Activated CD4-positive, alpha-beta T cell treated with anti-CD3 and anti-CD28 coated beads, Interleukin-2, amount 10 ng/mL, durations not matched to agents 24 days and 14 days (primary cell): ENCODE measurements around the gene AGK. TPM values are rescaled to one million over a fixed set of nuclear protein-coding genes. Genes with fewer than 3 reads are reported as not detected.
"Not testable (repeated sequence)": the region's sequence is repeated elsewhere in the genome, so short reads cannot be mapped to it uniquely, and the experiment has no call there.

Source experiments
- DNase-seq: peaks from one replicate; pipeline ENCODE4 v3.0.0; 2022
- H3K27ac Mint-ChIP-seq: one replicate; pipeline ENCODE4 v1.8.0; 2022; ENCODE audit warnings: mild to moderate bottlenecking, mixed read lengths
- H3K27me3 Mint-ChIP-seq: one replicate; pipeline ENCODE4 v1.8.0; 2022; ENCODE audit warnings: mixed read lengths
- H3K36me3 Mint-ChIP-seq: one replicate; pipeline ENCODE4 v1.8.0; 2022; ENCODE audit warnings: low read depth, mild to moderate bottlenecking, mixed read lengths
- H3K4me1 Mint-ChIP-seq: one replicate; pipeline ENCODE4 v1.8.0; 2021; ENCODE audit warnings: mixed read lengths
- H3K4me3 Mint-ChIP-seq: one replicate; pipeline ENCODE4 v1.8.0; 2022; ENCODE audit warnings: mild to moderate bottlenecking, moderate library complexity, mixed read lengths
- H3K9me3 Mint-ChIP-seq: one replicate; pipeline ENCODE4 v1.8.0; 2021; ENCODE audit warnings: mixed read lengths
- intact Hi-C: fragments of 100-400 bp; cut with micrococcal nuclease; formaldehyde crosslinking; loops from one replicate; pipeline ENCODE4 v1.15.1; 2023
- total RNA-seq: library from RNA; stranded (reverse); gene quantifications from 2 replicates; pipeline ENCODE4 v1.2.3, GENCODE V29; 2022

AGK gene
- total RNA-seq, 1 donor from 2014 or later, result 151 TPM

- no peak overlapping the region for H3K4me3 Mint-ChIP-seq
- H3K27me3 Mint-ChIP-seq, result peaks cover 30% of the 10 kb centered on the region
- H3K36me3 Mint-ChIP-seq, result no peaks in the 10 kb centered on the region
- H3K4me1 Mint-ChIP-seq, result peaks cover 3% of the 10 kb centered on the region
- no peak for DNase-seq
- H3K27ac Mint-ChIP-seq, result no peak overlapping the region
- intact Hi-C loops, result loop anchor here (5.0 to 10.0 kb wide), 2 partner anchors 117 to 290 kb away; no protein-coding TSS in a partner anchor
- H3K9me3 Mint-ChIP-seq, result no peaks in the 10 kb centered on the region
Observed at GRCh38 chr7:141534757-141535737, 16.2 kb upstream of the AGK start.

- H3K27me3 Mint-ChIP-seq, result peaks cover 36% of the 10 kb centered on the region
- peaks cover 3% of the 10 kb centered on the region for H3K4me1 Mint-ChIP-seq
- no peak for DNase-seq
- no peaks in the 10 kb centered on the region for H3K36me3 Mint-ChIP-seq
- no peak overlapping the region for H3K4me3 Mint-ChIP-seq
- H3K27ac Mint-ChIP-seq, result no peak overlapping the region
- H3K9me3 Mint-ChIP-seq, result no peaks in the 10 kb centered on the region
- intact Hi-C loops, result loop anchor here (10.0 kb wide), 1 partner anchor 293 kb away; no protein-coding TSS in a partner anchor
Observed at GRCh38 chr7:141537906-141538305, 13.3 kb upstream of the AGK start.

GRCh38 chr7:141541375-141541774 is 9.8 kb upstream of the AGK start:
- Mint-ChIP-seq H3K36me3 (no peaks in the 10 kb centered on the region), H3K4me1 (peaks cover under 1% of the 10 kb centered on the region), H3K27ac (no peak overlapping the region), H3K4me3 (no peak overlapping the region), H3K27me3 (peaks cover 24% of the 10 kb centered on the region), H3K9me3 (no peaks in the 10 kb centered on the region)
- intact Hi-C loops, result no loop called here
- no peak for DNase-seq

GRCh38 chr7:141544831-141545230 is 6.4 kb upstream of the AGK start:
- Mint-ChIP-seq H3K9me3 (no peaks in the 10 kb centered on the region), H3K4me3 (no peak overlapping the region), H3K27ac (no peak overlapping the region), H3K4me1 (peaks cover 2% of the 10 kb centered on the region), H3K27me3 (peaks cover 10% of the 10 kb centered on the region), H3K36me3 (no peaks in the 10 kb centered on the region)
- DNase-seq, result no peak
- intact Hi-C loops, result no loop called here

GRCh38 chr7:141549582-141549981 is 1.6 kb upstream of the AGK start:
- Mint-ChIP-seq H3K4me1 (peaks cover 33% of the 10 kb centered on the region), H3K4me3 (no peak overlapping the region), H3K27me3 (no peaks in the 10 kb centered on the region), H3K27ac (no peak overlapping the region), H3K9me3 (peaks cover 5% of the 10 kb centered on the region), H3K36me3 (peaks cover 32% of the 10 kb centered on the region)
- intact Hi-C loops, result no loop called here
- DNase-seq, result no peak

GRCh38 chr7:141550386-141551093 is 670 bp upstream of the AGK start:
- H3K4me3 Mint-ChIP-seq, result peak overlapping the region; percentile 89
- peaks cover 39% of the 10 kb centered on the region for H3K4me1 Mint-ChIP-seq
- DNase-seq, result no peak
- H3K27ac Mint-ChIP-seq, result peak overlapping the region; percentile 93
- H3K27me3 Mint-ChIP-seq, result no peaks in the 10 kb centered on the region
- peaks cover 5% of the 10 kb centered on the region for H3K9me3 Mint-ChIP-seq
- peaks cover 42% of the 10 kb centered on the region for H3K36me3 Mint-ChIP-seq
- intact Hi-C loops, result loop anchor here (1.0 to 10.0 kb wide), 2 partner anchors 188 to 1254 kb away; partner anchors contain the start of gene SSBP1

GRCh38 chr7:141551782-141552181 is 572 bp downstream of the AGK start:
- H3K27ac Mint-ChIP-seq, result peak overlapping the region; percentile 93
- intact Hi-C loops, result loop anchor here (1.0 to 10.0 kb wide), 3 partner anchors 35 to 1253 kb away; partner anchors contain the start of gene SSBP1
- H3K4me3 Mint-ChIP-seq, result peak overlapping the region; percentile 89
- no peak for DNase-seq
- H3K27me3 Mint-ChIP-seq, result no peaks in the 10 kb centered on the region
- peaks cover 43% of the 10 kb centered on the region for H3K4me1 Mint-ChIP-seq
- H3K36me3 Mint-ChIP-seq, result peaks cover 52% of the 10 kb centered on the region
- H3K9me3 Mint-ChIP-seq, result peaks cover 10% of the 10 kb centered on the region

GRCh38 chr7:141557360-141557759 is 6.2 kb downstream of the AGK start:
- Mint-ChIP-seq H3K27ac (peak overlapping the region; percentile 86), H3K36me3 (peaks cover 93% of the 10 kb centered on the region), H3K9me3 (peaks cover 26% of the 10 kb centered on the region), H3K4me3 (peak overlapping the region; percentile 59), H3K4me1 (peaks cover 66% of the 10 kb centered on the region), H3K27me3 (no peaks in the 10 kb centered on the region)
- DNase-seq, result no peak
- intact Hi-C loops, result loop anchor here (5.0 to 10.0 kb wide), 2 partner anchors 120 to 1247 kb away; no protein-coding TSS in a partner anchor

- peaks cover 93% of the 10 kb centered on the region for H3K36me3 Mint-ChIP-seq
- peaks cover 63% of the 10 kb centered on the region for H3K4me1 Mint-ChIP-seq
- not testable (repeated sequence) for H3K27me3 Mint-ChIP-seq
- H3K4me3 Mint-ChIP-seq, result peak overlapping the region; percentile 59
- intact Hi-C loops, result loop anchor here (1.0 to 10.0 kb wide), 6 partner anchors 8 to 1247 kb away; partner anchors contain the start of genes MRPS33 and SSBP1
- H3K27ac Mint-ChIP-seq, result peak overlapping the region; percentile 86
- DNase-seq, result peak; percentile 76
- H3K9me3 Mint-ChIP-seq, result peaks cover 26% of the 10 kb centered on the region
Observed at GRCh38 chr7:141557831-141558531, 6.8 kb downstream of the AGK start.

- DNase-seq, result peak; percentile 79
- H3K4me1 Mint-ChIP-seq, result peaks cover 63% of the 10 kb centered on the region
- intact Hi-C loops, result loop anchor here (1.0 to 10.0 kb wide), 6 partner anchors 8 to 1246 kb away; partner anchors contain the start of genes MRPS33 and SSBP1
- peak overlapping the region; percentile 86 for H3K27ac Mint-ChIP-seq
- H3K27me3 Mint-ChIP-seq, result no peaks in the 10 kb centered on the region
- H3K9me3 Mint-ChIP-seq, result peaks cover 32% of the 10 kb centered on the region
- H3K4me3 Mint-ChIP-seq, result peak overlapping the region; percentile 59
- H3K36me3 Mint-ChIP-seq, result peaks cover 93% of the 10 kb centered on the region
Observed at GRCh38 chr7:141558544-141559183, 7.5 kb downstream of the AGK start.

- Mint-ChIP-seq H3K4me3 (peak overlapping the region; percentile 47), H3K27me3 (no peaks in the 10 kb centered on the region), H3K9me3 (peaks cover 41% of the 10 kb centered on the region), H3K36me3 (peaks cover 96% of the 10 kb centered on the region), H3K4me1 (peaks cover 67% of the 10 kb centered on the region), H3K27ac (peak overlapping the region; percentile 86)
- DNase-seq, result no peak
- intact Hi-C loops, result loop anchor here (5.0 to 10.0 kb wide), 2 partner anchors 117 to 1245 kb away; no protein-coding TSS in a partner anchor
Observed at GRCh38 chr7:141559961-141560360, 8.8 kb downstream of the AGK start.

GRCh38 chr7:141562036-141562435 is 10.8 kb downstream of the AGK start:
- no peak overlapping the region for H3K4me3 Mint-ChIP-seq
- no peak for DNase-seq
- peaks cover 71% of the 10 kb centered on the region for H3K4me1 Mint-ChIP-seq
- intact Hi-C loops, result no loop called here
- H3K27me3 Mint-ChIP-seq, result no peaks in the 10 kb centered on the region
- peaks cover 42% of the 10 kb centered on the region for H3K9me3 Mint-ChIP-seq
- H3K36me3 Mint-ChIP-seq, result peaks cover 99% of the 10 kb centered on the region
- peak overlapping the region; percentile 61 for H3K27ac Mint-ChIP-seq

GRCh38 chr7:141562543-141562942 is 11.3 kb downstream of the AGK start:
- H3K36me3 Mint-ChIP-seq, result peaks cover 98% of the 10 kb centered on the region
- peaks cover 69% of the 10 kb centered on the region for H3K4me1 Mint-ChIP-seq
- DNase-seq, result no peak
- no peaks in the 10 kb centered on the region for H3K27me3 Mint-ChIP-seq
- intact Hi-C loops, result no loop called here
- H3K9me3 Mint-ChIP-seq, result peaks cover 37% of the 10 kb centered on the region
- H3K27ac Mint-ChIP-seq, result peak overlapping the region; percentile 61
- H3K4me3 Mint-ChIP-seq, result no peak overlapping the region
